Upper lobe of left lung (tissue), 6 donors: Measurements from ENCODE around the gene JAG2. TPM values are rescaled to one million over a fixed set of nuclear protein-coding genes. Genes with fewer than 3 reads are reported as not detected.
A peak's percentile ranks its signal among the peaks of the same experiment; 100 is the strongest.

Experiments
- ATAC-seq, 2 donors: fragments of 200-7000 bp; cut with Tn5 transposase; one replicate each; pipeline ENCODE4 v1.9.1; 2022; ENCODE audit warnings: mild to moderate bottlenecking in 2 of 2, moderate library complexity in 2 of 2; ENCODE audit not compliant: low FRiP score in 2 of 2
- DNase-seq, 2 donors: peaks; one replicate each; pipeline ENCODE4 v3.0.0-alpha.2; 2019 to 2020
- H3K27ac ChIP-seq, 4 donors: fragments of 200-600 bp; sonication (generic); one replicate each; pipeline ENCODE4 v1.5.1; 2016 to 2019
- H3K27me3 ChIP-seq, 4 donors: fragments of 200-600 bp; sonication (generic); one replicate each; pipeline ENCODE4 v1.5.1; 2017 to 2019
- H3K36me3 ChIP-seq, 4 donors: fragments of 200-600 bp; sonication (generic); one replicate each; pipeline ENCODE4 v1.5.1; 2016 to 2019
- H3K4me1 ChIP-seq, 4 donors: fragments of 200-600 bp; sonication (generic); one replicate each; pipeline ENCODE4 v1.5.1; 2018 to 2019
- H3K4me3 ChIP-seq, 4 donors: fragments of 200-600 bp; sonication (generic); one replicate each; pipeline ENCODE4 v1.5.1; 2017 to 2019; ENCODE audit warnings: mild to moderate bottlenecking in 2 of 4, moderate library complexity in 1 of 4
- H3K9me3 ChIP-seq, 4 donors: fragments of 200-600 bp; sonication (generic); one replicate each; pipeline ENCODE4 v1.5.1; 2018 to 2019
- EP300 ChIP-seq, 4 donors: sonication (generic); formaldehyde crosslinking; IDR thresholded peaks; one replicate each; pipeline ENCODE4 v1.5.1; 2017; ENCODE audit warnings: antibody characterized with exemption in 4 of 4, control low read depth in 2 of 4
- POLR2A ChIP-seq, 4 donors: fragments of 450-650 bp; IDR thresholded peaks; one replicate each; pipeline ENCODE4 v1.5.1; 2016 to 2017; ENCODE audit warnings: antibody characterized with exemption in 4 of 4, mild to moderate bottlenecking in 2 of 4
- POLR2AphosphoS5 ChIP-seq, 2 donors: sonication (generic); formaldehyde crosslinking; IDR thresholded peaks; one replicate each; pipeline ENCODE4 v1.5.1; 2017; ENCODE audit warnings: antibody characterized with exemption in 2 of 2
- WGBS, 2 donors: methylation state at CpG; one replicate each; pipeline ENCODE4 v1.1.5; 2017 to 2018; 5-methylcytosine and 5-hydroxymethylcytosine counted together
- total RNA-seq, 6 donors: library from RNA; depleted of rRNA in 4 of 6; stranded (reverse); fragments of >200 nt in 4 of 6; gene quantifications; one replicate each; pipeline versions ENCODE4 v1.1.0 to v1.2.1, GENCODE V29; 2016 to 2021
- TF ChIP-seq, protein P1 (sequence below), 6 experiments: fragments of 450-650 bp in 4 of 6; fragments of 200-600 bp in 2 of 6; sonication (generic) in 2 of 6; IDR thresholded peaks; one replicate each; pipeline ENCODE4 v1.5.1; 2016 to 2019; ENCODE audit warnings: antibody characterized with exemption in 6 of 6
- donor health status: DM: no; HTN: no; CAD: no; lungs with moderate emphysema.
- donor health status: DM: no; HTN: yes; CAD: no; lungs with severe emphysema.

JAG2 gene
- total RNA-seq, 6 donors from 2014 or later = 14.9 to 43.4 (median 23.8) TPM

GRCh38 chr14:105207996-105208737, 39.6 kb upstream of the JAG2 start:
- TF ChIP-seq POLR2AphosphoS5 (IDR thresholded peaks at IDR 0.05) (no peak), EP300 (IDR thresholded peaks at IDR 0.05) (no peak), POLR2A (IDR thresholded peaks at IDR 0.05) (no peak)
- TF ChIP-seq, protein P1, sequence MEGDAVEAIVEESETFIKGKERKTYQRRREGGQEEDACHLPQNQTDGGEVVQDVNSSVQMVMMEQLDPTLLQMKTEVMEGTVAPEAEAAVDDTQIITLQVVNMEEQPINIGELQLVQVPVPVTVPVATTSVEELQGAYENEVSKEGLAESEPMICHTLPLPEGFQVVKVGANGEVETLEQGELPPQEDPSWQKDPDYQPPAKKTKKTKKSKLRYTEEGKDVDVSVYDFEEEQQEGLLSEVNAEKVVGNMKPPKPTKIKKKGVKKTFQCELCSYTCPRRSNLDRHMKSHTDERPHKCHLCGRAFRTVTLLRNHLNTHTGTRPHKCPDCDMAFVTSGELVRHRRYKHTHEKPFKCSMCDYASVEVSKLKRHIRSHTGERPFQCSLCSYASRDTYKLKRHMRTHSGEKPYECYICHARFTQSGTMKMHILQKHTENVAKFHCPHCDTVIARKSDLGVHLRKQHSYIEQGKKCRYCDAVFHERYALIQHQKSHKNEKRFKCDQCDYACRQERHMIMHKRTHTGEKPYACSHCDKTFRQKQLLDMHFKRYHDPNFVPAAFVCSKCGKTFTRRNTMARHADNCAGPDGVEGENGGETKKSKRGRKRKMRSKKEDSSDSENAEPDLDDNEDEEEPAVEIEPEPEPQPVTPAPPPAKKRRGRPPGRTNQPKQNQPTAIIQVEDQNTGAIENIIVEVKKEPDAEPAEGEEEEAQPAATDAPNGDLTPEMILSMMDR (IDR thresholded peaks at IDR 0.05) = no peak
- H3K4me1 ChIP-seq = peaks cover 14 to 35% (median 30%) of the 10 kb centered on the region in 4 donors
- 93 to 94% methylated on average over 18 to 25 of the region's 25 CpGs for WGBS, 2 donors
- no peak for ATAC-seq
- H3K27ac ChIP-seq = no peak overlapping the region
- no peak for DNase-seq
- peaks cover 6 to 40% (median 21%) of the 10 kb centered on the region in 4 donors for H3K36me3 ChIP-seq
- no peaks in the 10 kb centered on the region for H3K9me3 ChIP-seq
- no peaks in the 10 kb centered on the region for H3K27me3 ChIP-seq
- no peak overlapping the region for H3K4me3 ChIP-seq

DNA sequence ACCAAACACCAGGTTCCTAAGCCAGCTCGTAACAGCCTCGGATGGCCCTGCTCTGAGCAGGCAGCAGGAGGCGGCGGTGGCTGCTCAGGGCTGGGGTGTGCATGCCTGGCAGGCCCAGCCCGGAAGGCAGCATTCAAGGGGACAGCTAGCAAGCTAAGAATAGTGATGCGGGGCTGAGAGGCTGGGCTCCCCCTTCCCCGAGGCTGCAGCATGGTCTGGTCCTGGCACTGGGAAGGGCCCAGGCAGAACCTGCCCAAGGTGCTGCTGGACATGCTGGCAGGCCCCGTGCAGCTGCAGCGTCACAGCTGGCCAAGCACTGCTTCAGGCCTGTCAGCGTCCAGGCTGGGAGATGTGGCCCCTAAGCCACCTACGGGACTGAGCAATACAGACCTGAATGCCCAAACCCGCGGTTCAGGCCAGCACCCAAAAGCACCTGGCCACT, 38.9 kb upstream of the JAG2 start:
- H3K36me3 ChIP-seq = peaks cover 6 to 34% (median 19%) of the 10 kb centered on the region in 4 donors
- WGBS, 2 donors = 87 to 95% methylated on average over 3 to 4 of the region's 13 CpGs
- DNase-seq = peak in 1 of 2 donors; percentile 74
- peaks cover 19 to 40% (median 36%) of the 10 kb centered on the region in 4 donors for H3K4me1 ChIP-seq
- TF ChIP-seq, protein P1 (IDR thresholded peaks at IDR 0.05) = no peak
- TF ChIP-seq POLR2AphosphoS5 (IDR thresholded peaks at IDR 0.05) = no peak
- no peak for TF ChIP-seq EP300 (IDR thresholded peaks at IDR 0.05)
- TF ChIP-seq POLR2A (IDR thresholded peaks at IDR 0.05) = no peak
- no peak overlapping the region for H3K27ac ChIP-seq
- H3K9me3 ChIP-seq = no peaks in the 10 kb centered on the region
- no peak overlapping the region for H3K4me3 ChIP-seq
- ATAC-seq = no peak
- H3K27me3 ChIP-seq = no peaks in the 10 kb centered on the region

- H3K9me3 ChIP-seq = no peaks in the 10 kb centered on the region
- DNase-seq = no peak
- 27 to 38% methylated on average over 3 to 5 of the region's 5 CpGs for WGBS, 2 donors
These were observed 38.3 kb upstream of the JAG2 start for GRCh38 chr14:105206873-105207272.

DNA sequence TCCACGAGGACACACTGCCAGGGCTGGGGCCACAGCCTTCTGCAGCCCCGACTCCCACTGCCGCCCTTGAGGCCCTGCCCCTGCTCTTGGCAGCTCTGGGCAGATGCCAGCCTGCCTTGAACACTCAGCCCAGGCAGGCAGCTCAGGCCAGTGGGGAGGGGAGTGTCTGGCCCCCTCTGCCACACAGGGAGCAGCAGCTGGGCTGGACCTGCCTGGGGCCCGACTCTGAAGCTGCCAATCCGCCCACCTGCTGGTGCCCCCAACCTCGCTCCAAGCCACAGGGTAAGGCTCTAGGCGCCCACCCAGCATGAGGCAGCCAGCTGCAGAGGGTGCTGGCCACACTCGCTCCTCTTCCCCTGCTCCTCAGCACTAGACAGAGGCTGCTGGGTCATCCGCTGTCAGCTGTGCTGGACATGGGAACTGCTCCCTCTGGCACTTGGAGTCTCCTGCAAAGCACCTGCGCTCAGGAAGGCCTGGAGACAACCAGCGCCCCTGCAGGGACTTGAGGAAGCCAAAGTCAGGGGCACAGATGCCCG, 37.2 kb upstream of the JAG2 start:
- Histone ChIP-seq H3K9me3 (no peaks in the 10 kb centered on the region), H3K27me3 (no peaks in the 10 kb centered on the region), H3K4me3 (no peak overlapping the region), H3K4me1 (peaks cover 31 to 57% (median 51%) of the 10 kb centered on the region in 4 donors), H3K36me3 (peaks cover 6 to 17% (median 14%) of the 10 kb centered on the region in 4 donors), H3K27ac (peak overlapping the region in 1 of 4 donors; percentile 13)
- 48 to 65% methylated on average over 6 to 10 of the region's 12 CpGs for WGBS, 2 donors
- TF ChIP-seq, protein P1 (IDR thresholded peaks at IDR 0.05) = no peak
- TF ChIP-seq EP300 (IDR thresholded peaks at IDR 0.05) (no peak), POLR2AphosphoS5 (IDR thresholded peaks at IDR 0.05) (no peak), POLR2A (IDR thresholded peaks at IDR 0.05) (no peak)
- ATAC-seq = peak; percentile 0 to 28
- DNase-seq = peak in 1 of 2 donors; percentile 44

More at GRCh38 chr14:105206873-105207272, 38.3 kb upstream of the JAG2 start:
- ATAC-seq = no peak
- Histone ChIP-seq H3K4me1 (peaks cover 25 to 46% (median 42%) of the 10 kb centered on the region in 4 donors), H3K36me3 (peaks cover 6 to 29% (median 19%) of the 10 kb centered on the region in 4 donors), H3K27me3 (no peaks in the 10 kb centered on the region), H3K27ac (no peak overlapping the region), H3K4me3 (no peak overlapping the region)
- TF ChIP-seq, protein P1 (IDR thresholded peaks at IDR 0.05) = no peak
- no peak for TF ChIP-seq POLR2AphosphoS5 (IDR thresholded peaks at IDR 0.05)
- no peak for TF ChIP-seq POLR2A (IDR thresholded peaks at IDR 0.05)
- no peak for TF ChIP-seq EP300 (IDR thresholded peaks at IDR 0.05)
